H9 (cell line): ENCODE measurements around the gene SHANK1. TPM values are rescaled to one million over a fixed set of nuclear protein-coding genes. Genes with fewer than 3 reads are reported as not detected.

Experiments
- DNase-seq: peaks from one replicate; pipeline ENCODE4 v3.0.0-alpha.2; 2017
- H2AFZ ChIP-seq: one replicate; pipeline ENCODE4 v1.6.1; 2013; ENCODE audit warnings: mild to moderate bottlenecking, low read length, control low read depth, moderate library complexity
- H2AK5ac ChIP-seq: 2 replicates; pipeline ENCODE4 v1.6.1; 2013; ENCODE audit warnings: low read length, control low read depth, mixed read lengths; ENCODE audit not compliant: insufficient read length
- H2BK120ac ChIP-seq: one replicate; pipeline ENCODE4 v1.6.1; 2013; ENCODE audit warnings: low read depth, mild to moderate bottlenecking, low read length, control low read depth, inconsistent platforms; ENCODE audit not compliant: poor library complexity, severe bottlenecking
- H2BK12ac ChIP-seq: 2 replicates; pipeline ENCODE4 v1.6.1; 2013; ENCODE audit warnings: low read length, control low read depth, mixed read lengths, low read depth; ENCODE audit not compliant: insufficient read length
- H2BK15ac ChIP-seq: 2 replicates; pipeline ENCODE4 v1.6.1; 2013; ENCODE audit warnings: low read depth, low read length, control low read depth
- H2BK20ac ChIP-seq: one replicate; pipeline ENCODE4 v1.6.1; 2013; ENCODE audit warnings: low read depth, mild to moderate bottlenecking, low read length, control low read depth, inconsistent platforms; ENCODE audit not compliant: poor library complexity, severe bottlenecking
- H2BK5ac ChIP-seq: 2 replicates; pipeline ENCODE4 v1.6.1; 2013; ENCODE audit warnings: low read length, control low read depth, mixed read lengths; ENCODE audit not compliant: insufficient read length
- H3K14ac ChIP-seq: 2 replicates; pipeline ENCODE4 v1.6.1; 2013; ENCODE audit warnings: low read length, control low read depth; ENCODE audit not compliant: insufficient read depth
- H3K18ac ChIP-seq: 2 replicates; pipeline ENCODE4 v1.6.1; 2013; ENCODE audit warnings: low read depth, mild to moderate bottlenecking, mixed read lengths, low read length, control low read depth; ENCODE audit not compliant: insufficient read length
- H3K23ac ChIP-seq: 2 replicates; pipeline ENCODE4 v1.6.1; 2013; ENCODE audit warnings: low read length, control low read depth, mixed read lengths, low read depth; ENCODE audit not compliant: insufficient read length
- H3K23me2 ChIP-seq: 2 replicates; pipeline ENCODE4 v1.6.1; 2013; ENCODE audit warnings: low read depth, mild to moderate bottlenecking, mixed read lengths, low read length, control low read depth; ENCODE audit not compliant: insufficient read length, poor library complexity, severe bottlenecking
- H3K27ac ChIP-seq: 2 replicates; pipeline ENCODE4 v1.5.1; 2013; ENCODE audit warnings: low read length, control low read depth, mixed read lengths, low read depth; ENCODE audit not compliant: insufficient read length
- H3K27me3 ChIP-seq: 2 replicates; pipeline ENCODE4 v1.6.1; 2013; ENCODE audit warnings: low read length, control low read depth, inconsistent platforms; ENCODE audit not compliant: insufficient read depth
- H3K4ac ChIP-seq: 2 replicates; pipeline ENCODE4 v1.6.1; 2013; ENCODE audit warnings: low read depth, mild to moderate bottlenecking, control low read depth, inconsistent platforms, low read length, moderate library complexity
- H3K4me1 ChIP-seq: 2 replicates; pipeline ENCODE4 v1.6.1; 2013; ENCODE audit warnings: low read length, control low read depth, inconsistent platforms; ENCODE audit not compliant: insufficient read depth
- H3K4me2 ChIP-seq: 2 replicates; pipeline ENCODE4 v1.6.1; 2013; ENCODE audit warnings: low read length, control low read depth, mixed read lengths; ENCODE audit not compliant: insufficient read length, insufficient read depth
- H3K56ac ChIP-seq: 2 replicates; pipeline ENCODE4 v1.6.1; 2013; ENCODE audit warnings: low read depth, mild to moderate bottlenecking, mixed read lengths, low read length, control low read depth; ENCODE audit not compliant: insufficient read length
- H3K79me1 ChIP-seq: 2 replicates; pipeline ENCODE4 v1.6.1; 2013; ENCODE audit warnings: low read depth, mild to moderate bottlenecking, moderate library complexity, low read length, control low read depth, inconsistent platforms; ENCODE audit not compliant: insufficient read depth, poor library complexity, severe bottlenecking
- H3K79me2 ChIP-seq: 2 replicates; pipeline ENCODE4 v1.6.1; 2013; ENCODE audit warnings: low read length, control low read depth, inconsistent platforms; ENCODE audit not compliant: insufficient read depth
- H3K9ac ChIP-seq: 2 replicates; pipeline ENCODE4 v1.6.1; 2013; ENCODE audit warnings: low read length, control low read depth, mixed read lengths; ENCODE audit not compliant: insufficient read length; ENCODE audit errors: extremely low read depth
- H3K9me3 ChIP-seq: one replicate; pipeline ENCODE4 v1.6.1; 2013; ENCODE audit warnings: low read depth, low read length, inconsistent platforms; ENCODE audit not compliant: control insufficient read depth
- H3T11ph ChIP-seq: one replicate; pipeline ENCODE4 v1.6.1; 2013; ENCODE audit warnings: mild to moderate bottlenecking, low read length, control low read depth, inconsistent platforms
- H4K20me1 ChIP-seq: one replicate; pipeline ENCODE4 v1.6.1; 2013; ENCODE audit not compliant: control insufficient read depth, insufficient read length, insufficient read depth
- H4K5ac ChIP-seq: 2 replicates; pipeline ENCODE4 v1.6.1; 2013; ENCODE audit warnings: low read depth, mild to moderate bottlenecking, mixed read lengths, low read length, control low read depth; ENCODE audit not compliant: insufficient read length
- H4K8ac ChIP-seq: replicated peaks from 2 replicates; pipeline ENCODE4 v1.6.1; 2013; ENCODE audit warnings: low read length, control low read depth, mixed read lengths, low read depth; ENCODE audit not compliant: insufficient read length
- H4K91ac ChIP-seq: 2 replicates; pipeline ENCODE4 v1.6.1; 2013; ENCODE audit warnings: low read depth, mild to moderate bottlenecking, moderate library complexity, mixed read lengths, low read length, control low read depth; ENCODE audit not compliant: insufficient read length
- H3K27ac Mint-ChIP-seq, 3 experiments: 2 replicates in 2 of 3; 3 replicates in 1 of 3; pipeline ENCODE4 v1.8.0; 2020 to 2021; ENCODE audit warnings: mixed read lengths in 3 of 3, mild to moderate bottlenecking in 1 of 3, moderate library complexity in 1 of 3
- H3K27me3 Mint-ChIP-seq: 2 replicates; pipeline ENCODE4 v1.8.0; 2021; ENCODE audit warnings: low read depth, mild to moderate bottlenecking, moderate library complexity, mixed read lengths
- H3K36me3 Mint-ChIP-seq, 3 experiments: 2 replicates in 2 of 3; 3 replicates in 1 of 3; pipeline ENCODE4 v1.8.0; 2020 to 2021; ENCODE audit warnings: low read depth in 3 of 3, mixed read lengths in 3 of 3; ENCODE audit not compliant: insufficient read depth in 1 of 3
- H3K4me1 Mint-ChIP-seq, 2 experiments: 2 replicates each; pipeline ENCODE4 v1.8.0; 2020; ENCODE audit warnings: mixed read lengths in 2 of 2
- H3K4me3 Mint-ChIP-seq, 2 experiments: 2 replicates in 1 of 2; 3 replicates in 1 of 2; pipeline ENCODE4 v1.8.0; 2020 to 2021; ENCODE audit warnings: mild to moderate bottlenecking in 2 of 2, mixed read lengths in 2 of 2, moderate library complexity in 1 of 2
- H3K9me3 Mint-ChIP-seq, 2 experiments: 2 replicates in 1 of 2; 3 replicates in 1 of 2; pipeline ENCODE4 v1.8.0; 2020; ENCODE audit warnings: mild to moderate bottlenecking in 2 of 2, mixed read lengths in 2 of 2, moderate library complexity in 1 of 2
- CTCF ChIP-seq: fragments of 200-600 bp; sonication (generic); conservative IDR thresholded peaks from 3 replicates; pipeline ENCODE4 v1.8.0; 2021; ENCODE audit warnings: antibody characterized with exemption, mild to moderate bottlenecking
- WGBS: extraction: QIAGEN DNeasy Blood & Tissue Kit; methylation state at CpG from one replicate; pipeline ENCODE4 v1.1.7; 2013; ENCODE audit warnings: missing lambda C conversion rate, low lambda C conversion rate, mixed read lengths; ENCODE audit not compliant: insufficient read length; ENCODE audit errors: extremely low coverage; 5-methylcytosine and 5-hydroxymethylcytosine counted together
- total RNA-seq: library from RNA; stranded (reverse); gene quantifications from 2 replicates; pipeline ENCODE4 v1.2.1, GENCODE V29; 2021

The SHANK1 gene
- total RNA-seq, 1 experiment from 2014 or later = 1.7 TPM

GRCh38 chr19:50639121-50640112 is 80.2 kb downstream of the SHANK1 start, which contains the start of gene SYT3:
Gene SYT3 (minus strand): TSS chr19:50639881. CDS start chr19:50637411, 2,470 bp downstream.
- Mint-ChIP-seq H3K27me3 (peaks cover 47% of the 10 kb centered on the region), H3K9me3 (peaks cover 19% of the 10 kb centered on the region in 2 experiments), H3K4me1 (peaks cover 8 to 14% of the 10 kb centered on the region in 2 experiments), H3K27ac (no peak within 1 kb of the TSS), H3K36me3 (peaks cover 5 to 22% (median 16%) of the 10 kb centered on the region in 3 experiments; a peak in 6 of 7 replicates), H3K4me3 (peak within 1 kb of the TSS; percentile 77 to 92)
- H2BK5ac ChIP-seq = no peak within 1 kb of the TSS
- H3K27me3 ChIP-seq = peaks cover 10% of the 10 kb centered on the region
- H3K23ac ChIP-seq = no peak within 1 kb of the TSS
- H4K20me1 ChIP-seq = no peaks in the 10 kb centered on the region
- H2AK5ac ChIP-seq = no peak within 1 kb of the TSS
- H3T11ph ChIP-seq = no peak within 1 kb of the TSS
- no peaks in the 10 kb centered on the region for H3K4me1 ChIP-seq
- H3K56ac ChIP-seq = no peak within 1 kb of the TSS
- no peak within 1 kb of the TSS for H2BK20ac ChIP-seq
- H3K79me2 ChIP-seq = no peaks in the 10 kb centered on the region
- peak; percentile 78 for DNase-seq
- no peak within 1 kb of the TSS for H3K4ac ChIP-seq
- no peak within 1 kb of the TSS for H4K8ac ChIP-seq
- H2BK120ac ChIP-seq = no peak within 1 kb of the TSS
- H3K27ac ChIP-seq = no peak within 1 kb of the TSS
- WGBS = no CpG with 5 or more reads among the region's 76 CpGs
- H3K4me2 ChIP-seq = peak within 1 kb of the TSS; percentile 50
- H2AFZ ChIP-seq = no peak within 1 kb of the TSS
- no peak within 1 kb of the TSS for H4K5ac ChIP-seq
- no peak within 1 kb of the TSS for H2BK12ac ChIP-seq
- H3K23me2 ChIP-seq = peaks cover 7% of the 10 kb centered on the region
- H3K14ac ChIP-seq = peak within 1 kb of the TSS; percentile 64; the same call in 1 of the 2 replicates
- H3K79me1 ChIP-seq = no peaks in the 10 kb centered on the region
- H3K9me3 ChIP-seq = peaks cover 9% of the 10 kb centered on the region
- no peak for TF ChIP-seq CTCF
- H3K18ac ChIP-seq = no peak within 1 kb of the TSS
- H2BK15ac ChIP-seq = no peak within 1 kb of the TSS
- peak within 1 kb of the TSS; percentile 33 for H3K9ac ChIP-seq
- H4K91ac ChIP-seq = no peak within 1 kb of the TSS
